NT2/D1 (cell line): Measurements from ENCODE around the gene VPREB3.

Experiments used
- DNase-seq: peaks from one replicate; pipeline ENCODE4 v3.0.0-alpha.2; 2011; ENCODE audit warnings: low read depth, low spot score
- H3K27me3 ChIP-seq: 2 replicates; pipeline ENCODE4 v1.6.0; 2011; ENCODE audit warnings: mild to moderate bottlenecking; ENCODE audit not compliant: insufficient read length, insufficient read depth
- H3K36me3 ChIP-seq: 2 replicates; pipeline ENCODE4 v1.6.1; 2011; ENCODE audit warnings: mild to moderate bottlenecking, low read length, mixed read lengths; ENCODE audit not compliant: insufficient read depth, insufficient read length
- H3K4me1 ChIP-seq: 2 replicates; pipeline ENCODE4 v1.5.1; 2011; ENCODE audit not compliant: insufficient read depth, insufficient read length
- H3K4me3 ChIP-seq: 2 replicates; pipeline ENCODE4 v1.5.1; 2011; ENCODE audit warnings: low read depth; ENCODE audit not compliant: insufficient read length
- H3K9ac ChIP-seq: 2 replicates; pipeline ENCODE4 v1.6.0; 2011; ENCODE audit warnings: low read depth; ENCODE audit not compliant: insufficient read length
- H3K9me3 ChIP-seq: 2 replicates; pipeline ENCODE4 v1.5.1; 2011; ENCODE audit warnings: mild to moderate bottlenecking, low read length; ENCODE audit not compliant: insufficient read depth
- SUZ12 ChIP-seq: IDR thresholded peaks from 2 replicates; pipeline ENCODE4 v1.6.1; 2011; ENCODE audit not compliant: insufficient read length, insufficient read depth; ENCODE audit errors: extremely low read depth
- YY1 ChIP-seq: IDR thresholded peaks from 2 replicates; pipeline ENCODE4 v1.6.1; 2011; ENCODE audit not compliant: insufficient read length, insufficient read depth
- ZNF274 ChIP-seq: IDR thresholded peaks from 2 replicates; pipeline ENCODE4 v1.6.1; 2011; ENCODE audit warnings: mild to moderate bottlenecking, low read depth, low read length

The VPREB3 gene

DNA sequence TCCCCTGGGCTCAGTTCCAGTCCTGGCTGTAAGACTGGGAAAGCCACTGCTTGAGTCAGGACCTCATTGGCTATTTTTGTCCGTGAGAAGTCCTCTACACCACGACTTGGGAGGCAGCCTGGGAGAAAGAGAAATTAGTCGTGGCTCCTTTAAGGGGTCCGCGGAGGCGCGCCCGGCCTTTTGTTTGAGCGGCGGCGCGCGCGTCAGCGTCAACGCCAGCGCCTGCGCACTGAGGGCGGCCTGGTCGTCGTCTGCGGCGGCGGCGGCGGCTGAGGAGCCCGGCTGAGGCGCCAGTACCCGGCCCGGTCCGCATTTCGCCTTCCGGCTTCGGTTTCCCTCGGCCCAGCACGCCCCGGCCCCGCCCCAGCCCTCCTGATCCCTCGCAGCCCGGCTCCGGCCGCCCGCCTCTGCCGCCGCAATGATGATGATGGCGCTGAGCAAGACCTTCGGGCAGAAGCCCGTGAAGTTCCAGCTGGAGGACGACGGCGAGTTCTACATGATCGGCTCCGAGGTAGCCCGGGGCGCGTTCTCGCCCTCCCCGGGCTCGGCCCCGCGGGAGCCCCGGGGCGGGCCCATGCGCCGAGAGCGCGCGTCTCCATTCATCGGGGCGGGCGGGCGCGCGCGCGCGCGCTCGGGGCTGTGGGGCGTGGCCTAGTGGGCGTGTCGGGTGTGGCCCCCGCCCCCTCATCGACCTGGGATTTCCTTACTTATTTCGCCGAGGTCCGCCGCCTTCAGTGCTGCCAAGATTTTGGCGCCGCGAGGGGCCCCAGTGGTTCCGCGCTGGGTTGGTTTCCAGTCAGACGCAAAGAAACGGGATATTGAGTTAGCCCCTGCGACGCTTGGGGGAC, 32.8 kb upstream of the VPREB3 start, which contains the start of gene SMARCB1:
TSS of gene SMARCB1 (plus strand) at position 215 of the 848 bp plus-strand sequence. CDS start at position 419, 204 bp downstream.
- H3K9ac ChIP-seq = peak within 1 kb of the TSS; percentile 88
- H3K4me3 ChIP-seq = peak within 1 kb of the TSS; percentile 79
- peak; percentile 63 for DNase-seq
- no peaks in the 10 kb centered on the region for H3K27me3 ChIP-seq
- H3K4me1 ChIP-seq = peaks cover 5% of the 10 kb centered on the region
- TF ChIP-seq YY1 (no peak), SUZ12 (no peak), ZNF274 (no peak)
- peaks cover 31% of the 10 kb centered on the region for H3K36me3 ChIP-seq
- no peaks in the 10 kb centered on the region for H3K9me3 ChIP-seq

DNA sequence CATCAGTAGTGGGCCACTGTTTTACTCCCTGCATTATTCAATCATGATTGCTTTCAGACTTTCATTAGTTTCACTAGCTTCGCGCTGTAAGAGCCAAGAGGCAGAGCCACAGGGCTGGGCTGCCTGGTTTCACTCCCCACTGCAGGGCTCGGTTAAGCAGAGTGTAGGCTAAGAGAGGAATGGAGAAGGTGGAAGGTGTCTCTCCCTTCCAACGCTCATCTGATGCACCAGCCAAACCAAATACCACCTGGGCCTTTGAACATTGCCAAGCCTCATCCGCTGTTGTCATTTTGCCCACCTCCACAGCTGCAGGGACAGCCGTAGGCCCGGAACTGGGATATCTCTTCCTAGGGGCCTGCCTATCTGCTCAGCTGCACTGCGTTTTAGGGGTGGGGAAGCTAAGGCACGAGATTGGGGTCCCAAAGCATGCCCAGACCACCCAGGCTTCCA, 32.1 kb upstream of the VPREB3 start:
- Histone ChIP-seq H3K4me1 (peaks cover 9% of the 10 kb centered on the region), H3K9me3 (no peaks in the 10 kb centered on the region), H3K27me3 (no peaks in the 10 kb centered on the region), H3K36me3 (peaks cover 24% of the 10 kb centered on the region), H3K9ac (peak overlapping the region; percentile 67), H3K4me3 (peak overlapping the region; percentile 79)
- no peak for DNase-seq
- TF ChIP-seq SUZ12 (no peak), ZNF274 (no peak), YY1 (no peak)

GRCh38 chr22:23784215-23784732, 30.0 kb upstream of the VPREB3 start:
- H3K9me3 ChIP-seq = no peaks in the 10 kb centered on the region
- H3K36me3 ChIP-seq = peaks cover 11% of the 10 kb centered on the region
- no peak overlapping the region for H3K9ac ChIP-seq
- H3K4me1 ChIP-seq = peaks cover 10% of the 10 kb centered on the region
- TF ChIP-seq SUZ12 = no peak
- TF ChIP-seq ZNF274 = no peak
- TF ChIP-seq YY1 = no peak
- no peaks in the 10 kb centered on the region for H3K27me3 ChIP-seq
- DNase-seq = no peak
- no peak overlapping the region for H3K4me3 ChIP-seq

DNA sequence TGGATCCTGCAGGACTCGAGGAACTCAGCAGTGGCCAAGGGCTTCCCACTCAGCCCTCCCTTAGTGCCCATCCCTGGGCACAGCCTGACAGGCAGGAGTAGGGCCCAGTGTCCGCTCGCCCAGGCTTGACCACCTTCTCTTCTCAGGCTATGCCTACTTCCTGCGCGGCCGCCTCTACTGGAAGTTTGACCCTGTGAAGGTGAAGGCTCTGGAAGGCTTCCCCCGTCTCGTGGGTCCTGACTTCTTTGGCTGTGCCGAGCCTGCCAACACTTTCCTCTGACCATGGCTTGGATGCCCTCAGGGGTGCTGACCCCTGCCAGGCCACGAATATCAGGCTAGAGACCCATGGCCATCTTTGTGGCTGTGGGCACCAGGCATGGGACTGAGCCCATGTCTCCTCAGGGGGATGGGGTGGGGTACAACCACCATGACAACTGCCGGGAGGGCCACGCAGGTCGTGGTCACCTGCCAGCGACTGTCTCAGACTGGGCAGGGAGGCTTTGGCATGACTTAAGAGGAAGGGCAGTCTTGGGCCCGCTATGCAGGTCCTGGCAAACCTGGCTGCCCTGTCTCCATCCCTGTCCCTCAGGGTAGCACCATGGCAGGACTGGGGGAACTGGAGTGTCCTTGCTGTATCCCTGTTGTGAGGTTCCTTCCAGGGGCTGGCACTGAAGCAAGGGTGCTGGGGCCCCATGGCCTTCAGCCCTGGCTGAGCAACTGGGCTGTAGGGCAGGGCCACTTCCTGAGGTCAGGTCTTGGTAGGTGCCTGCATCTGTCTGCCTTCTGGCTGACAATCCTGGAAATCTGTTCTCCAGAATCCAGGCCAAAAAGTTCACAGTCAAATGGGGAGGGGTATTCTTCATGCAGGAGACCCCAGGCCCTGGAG, 29.3 kb upstream of the VPREB3 start:
- no peaks in the 10 kb centered on the region for H3K27me3 ChIP-seq
- H3K4me1 ChIP-seq = peaks cover 10% of the 10 kb centered on the region
- no peak overlapping the region for H3K4me3 ChIP-seq
- no peak for DNase-seq
- no peaks in the 10 kb centered on the region for H3K9me3 ChIP-seq
- TF ChIP-seq YY1 = no peak
- TF ChIP-seq ZNF274 = no peak
- TF ChIP-seq SUZ12 = no peak
- peaks cover 3% of the 10 kb centered on the region for H3K36me3 ChIP-seq
- H3K9ac ChIP-seq = no peak overlapping the region

GRCh38 chr22:23782703-23783102, 28.5 kb upstream of the VPREB3 start:
- Histone ChIP-seq H3K9ac (no peak overlapping the region), H3K4me1 (peaks cover 10% of the 10 kb centered on the region), H3K27me3 (no peaks in the 10 kb centered on the region), H3K4me3 (no peak overlapping the region), H3K9me3 (no peaks in the 10 kb centered on the region), H3K36me3 (no peaks in the 10 kb centered on the region)
- DNase-seq = no peak
- TF ChIP-seq ZNF274 (no peak), SUZ12 (no peak), YY1 (no peak)

GRCh38 chr22:23782252-23782651, 28.0 kb upstream of the VPREB3 start:
- no peaks in the 10 kb centered on the region for H3K9me3 ChIP-seq
- H3K9ac ChIP-seq = no peak overlapping the region

More at GRCh38 chr22:23782252-23782651, 28.0 kb upstream of the VPREB3 start:
- no peak overlapping the region for H3K4me3 ChIP-seq
- H3K4me1 ChIP-seq = peaks cover 10% of the 10 kb centered on the region
- H3K27me3 ChIP-seq = no peaks in the 10 kb centered on the region
- DNase-seq = no peak
- TF ChIP-seq ZNF274 = no peak
- no peak for TF ChIP-seq YY1
- TF ChIP-seq SUZ12 = no peak
- no peaks in the 10 kb centered on the region for H3K36me3 ChIP-seq
